Measurements from ENCODE around the gene IFI30. TPM values are rescaled to one million over a fixed set of nuclear protein-coding genes. Genes with fewer than 3 reads are reported as not detected.

The IFI30 gene
- total RNA-seq, 1 experiment from 2014 or later: 14.8 TPM

- DNase-seq (ENCODE audit: extremely low read depth, low read depth): no peak
Measured at GRCh38 chr19:18170714-18171255, 2.8 kb upstream of the IFI30 start.

GRCh38 chr19:18171605-18172327 lies 1.8 kb upstream of the IFI30 start:
- DNase-seq (ENCODE audit: extremely low read depth, low read depth): no peak

- DNase-seq (ENCODE audit: extremely low read depth, low read depth): no peak
Measured at GRCh38 chr19:18172331-18173053, 1.1 kb upstream of the IFI30 start.

DNA sequence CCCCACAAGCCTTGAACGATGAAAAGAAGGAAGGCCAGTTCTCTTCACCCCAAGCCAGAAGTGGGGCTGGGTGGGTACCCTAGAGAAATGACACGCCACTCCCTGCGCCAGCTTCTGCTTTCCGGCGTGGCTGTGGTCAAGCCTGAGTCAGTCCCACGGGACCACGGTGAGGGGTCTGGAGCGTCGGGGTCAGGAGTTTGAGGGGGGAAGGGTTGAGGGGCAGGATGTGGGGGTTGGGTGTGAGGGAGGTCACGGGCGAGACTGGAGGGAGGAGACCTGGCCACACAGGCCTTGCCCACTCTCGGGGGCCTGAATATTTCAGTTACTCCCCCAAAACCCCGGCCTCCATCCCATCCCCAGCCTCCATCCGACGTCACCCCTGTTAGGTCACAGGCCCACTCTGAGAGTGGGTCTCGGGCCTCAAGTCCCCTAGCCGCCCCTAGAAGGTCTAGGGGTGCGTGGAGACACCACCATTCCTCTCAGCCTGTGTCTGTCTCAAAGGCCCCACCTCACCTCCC lies 500 bp upstream of the IFI30 start:
- DNase-seq (ENCODE audit: extremely low read depth, low read depth): no peak

DNA sequence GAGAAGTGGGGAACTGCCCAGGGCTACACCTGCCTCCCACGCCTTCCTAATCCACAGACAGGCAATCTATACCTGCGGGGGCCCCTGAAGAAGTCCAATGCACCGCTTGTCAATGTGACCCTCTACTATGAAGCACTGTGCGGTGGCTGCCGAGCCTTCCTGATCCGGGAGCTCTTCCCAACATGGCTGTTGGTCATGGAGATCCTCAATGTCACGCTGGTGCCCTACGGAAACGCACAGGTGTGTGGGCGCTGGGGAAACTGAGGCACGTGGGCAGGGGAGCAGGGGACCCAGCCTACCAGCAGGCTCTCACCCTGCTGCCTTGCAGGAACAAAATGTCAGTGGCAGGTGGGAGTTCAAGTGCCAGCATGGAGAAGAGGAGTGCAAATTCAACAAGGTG lies 1.4 kb downstream of the IFI30 start:
- DNase-seq (ENCODE audit: extremely low read depth, low read depth): no peak

- DNase-seq (ENCODE audit: extremely low read depth, low read depth): no peak
Measured at GRCh38 chr19:18176367-18177310, 3.0 kb downstream of the IFI30 start.

DNA sequence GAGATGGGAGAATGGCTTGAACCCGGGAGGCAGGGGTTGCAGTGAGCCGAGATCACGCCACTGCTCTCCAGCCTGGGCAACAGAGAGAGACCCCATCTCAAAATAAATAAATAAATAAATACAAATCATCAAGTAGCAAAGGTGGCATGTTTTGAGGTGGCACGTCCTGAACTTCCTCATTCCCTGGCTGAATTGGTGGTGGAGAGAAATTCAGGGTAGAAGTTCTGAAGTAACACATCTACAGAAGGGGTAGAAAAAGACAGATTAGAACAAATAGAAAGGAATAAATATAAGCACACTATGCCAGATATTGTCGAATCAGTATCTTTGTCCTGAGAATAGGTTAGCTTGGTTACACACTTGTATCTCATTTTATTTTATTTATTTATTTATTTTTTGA lies 6.3 kb downstream of the IFI30 start:
- DNase-seq (ENCODE audit: extremely low read depth, low read depth): no peak

DNA sequence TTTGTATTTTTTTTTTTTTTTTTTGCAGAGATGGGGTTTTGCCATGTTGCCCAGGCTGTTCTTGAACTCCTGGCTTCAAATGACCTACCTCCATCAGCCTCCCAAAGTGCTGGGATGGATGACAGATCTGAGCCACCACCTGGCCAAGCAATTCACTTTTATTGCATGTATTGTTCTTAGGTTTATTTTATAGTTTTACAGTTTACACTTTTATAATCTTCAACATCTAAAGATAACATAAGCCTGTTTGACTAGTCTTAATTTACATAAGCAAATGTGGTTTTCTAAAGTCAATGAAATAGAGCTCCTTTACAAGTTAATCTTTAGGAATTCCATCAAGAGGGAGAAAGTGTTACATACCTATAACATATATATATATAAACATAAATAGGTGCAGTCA lies 9.9 kb downstream of the IFI30 start:
- no peak for DNase-seq (ENCODE audit: extremely low read depth, low read depth)

DNA sequence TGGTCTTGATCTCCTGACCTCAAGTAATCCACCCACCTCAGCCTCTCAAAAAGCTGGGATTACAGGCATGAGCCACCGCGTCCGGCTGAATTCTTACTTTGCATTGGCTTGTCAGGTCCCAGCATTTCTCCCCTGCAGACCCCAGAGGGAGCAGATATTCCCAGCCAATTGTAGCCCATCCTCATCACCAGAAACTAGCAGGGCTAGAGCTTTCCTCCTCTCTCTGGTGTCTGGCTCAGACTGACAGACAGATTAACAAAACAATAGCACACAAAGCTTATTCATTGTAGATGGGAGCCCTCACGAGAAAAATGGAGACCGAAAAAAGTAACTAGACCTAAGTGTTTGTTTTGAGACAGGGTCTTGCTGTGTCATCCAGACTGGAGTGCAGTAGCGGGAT lies 11.9 kb downstream of the IFI30 start:
- no peak for DNase-seq (ENCODE audit: extremely low read depth, low read depth)

GRCh38 chr19:18190278-18190677 lies 16.7 kb downstream of the IFI30 start:
- no peak for DNase-seq (ENCODE audit: extremely low read depth, low read depth)

DNA sequence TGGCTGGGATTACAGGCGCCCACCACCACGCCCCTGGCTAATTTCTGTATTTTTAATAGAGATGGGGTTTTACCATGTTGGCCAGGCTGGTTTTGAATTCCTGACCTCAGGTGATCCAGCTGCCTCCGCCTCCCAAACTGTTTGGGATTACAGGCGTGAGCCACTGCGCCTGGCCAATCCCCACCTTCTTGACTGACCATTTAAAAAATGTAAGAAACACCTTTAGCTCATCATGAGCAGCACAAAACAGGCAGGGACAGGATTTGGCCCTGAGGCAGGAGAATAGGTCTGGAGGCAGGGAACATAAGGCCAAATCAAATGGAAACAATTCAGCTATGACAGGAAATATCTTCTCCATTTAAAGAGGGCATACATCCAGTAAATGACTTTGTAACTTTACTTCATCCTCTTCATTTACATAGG lies 18.0 kb downstream of the IFI30 start:
- DNase-seq (ENCODE audit: extremely low read depth, low read depth): no peak

DNA sequence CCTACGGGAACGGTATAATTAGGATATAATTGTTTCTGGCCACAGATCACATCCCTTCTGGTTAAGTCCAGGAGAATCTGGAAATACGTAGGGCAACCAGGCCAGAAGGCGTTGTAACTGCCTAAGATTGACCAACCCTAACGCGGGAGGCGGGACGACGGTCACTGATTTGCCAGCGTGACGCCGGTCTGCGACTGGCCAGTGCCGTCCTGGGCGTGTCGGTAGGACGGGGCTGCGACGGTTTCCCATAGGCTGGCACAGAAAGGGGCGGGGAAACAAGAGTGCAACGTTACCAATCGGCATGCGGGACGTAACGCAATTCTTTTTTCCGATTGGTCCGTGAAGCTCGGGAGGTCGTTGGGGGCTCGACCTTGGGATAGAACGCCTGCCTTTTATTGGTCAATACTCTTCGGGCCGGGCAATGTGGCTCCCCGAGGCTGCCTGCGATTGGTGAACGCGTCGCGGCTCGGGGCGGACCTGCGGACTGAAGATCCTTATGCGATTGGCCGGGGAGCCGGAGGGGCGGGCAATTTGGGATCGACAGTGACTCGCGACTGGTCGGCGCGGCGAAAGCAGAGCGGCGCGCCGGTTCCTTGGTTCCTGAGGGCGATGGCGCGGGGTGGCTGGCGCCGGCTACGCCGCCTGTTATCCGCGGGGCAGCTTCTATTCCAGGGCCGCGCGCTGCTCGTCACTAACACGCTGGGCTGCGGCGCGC lies 19.2 kb downstream of the IFI30 start, which contains the start of gene MPV17L2:
Gene MPV17L2, plus strand, starts transcription at position 546 of the 715 bp plus-strand sequence. Its CDS starts 64 bp downstream, at position 610.
- DNase-seq (ENCODE audit: extremely low read depth, low read depth): peak; percentile 99

- no peak for DNase-seq (ENCODE audit: extremely low read depth, low read depth)
Measured at GRCh38 chr19:18193388-18194180, 20.0 kb downstream of the IFI30 start.

DNA sequence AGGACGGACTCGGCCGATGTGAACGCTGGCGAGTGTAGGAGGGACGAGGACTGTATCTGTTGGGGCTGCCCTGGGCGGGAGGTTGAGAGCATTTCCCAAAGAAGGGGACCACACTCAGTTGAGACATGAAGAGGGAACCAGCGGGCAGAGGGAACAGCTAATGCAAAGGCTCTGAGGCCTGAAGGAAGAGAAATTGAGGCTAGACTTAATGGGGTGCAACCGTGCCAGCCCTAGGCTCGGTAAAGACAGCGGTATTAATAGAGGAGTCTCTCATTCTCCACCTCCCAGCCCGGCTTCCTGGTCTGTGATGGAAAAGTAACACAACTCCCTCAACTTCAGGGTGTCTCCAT lies 20.5 kb downstream of the IFI30 start:
- DNase-seq (ENCODE audit: extremely low read depth, low read depth): no peak

- no peak for DNase-seq (ENCODE audit: extremely low read depth, low read depth)
Measured at GRCh38 chr19:18194554-18195238, 21.1 kb downstream of the IFI30 start.

DNA sequence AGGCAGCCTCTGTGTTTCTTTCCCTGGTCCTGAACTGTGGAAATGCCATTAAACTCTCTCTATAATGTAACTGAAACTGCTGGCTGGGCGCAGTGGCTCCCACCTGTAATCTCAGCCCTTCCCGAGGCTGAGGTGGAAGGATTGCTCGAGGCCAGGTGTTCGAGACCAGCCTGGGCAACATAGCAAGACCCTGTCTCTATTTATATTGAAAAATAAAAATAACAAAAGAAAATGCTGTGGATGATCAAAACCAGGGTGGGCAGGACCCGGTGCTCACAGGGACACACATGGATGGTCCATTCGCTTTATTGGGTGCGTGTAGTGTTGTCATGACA lies 22.9 kb downstream of the IFI30 start:
- no peak for DNase-seq (ENCODE audit: extremely low read depth, low read depth)

GRCh38 chr19:18197306-18197705 lies 23.7 kb downstream of the IFI30 start:
- DNase-seq (ENCODE audit: extremely low read depth, low read depth): no peak

DNA sequence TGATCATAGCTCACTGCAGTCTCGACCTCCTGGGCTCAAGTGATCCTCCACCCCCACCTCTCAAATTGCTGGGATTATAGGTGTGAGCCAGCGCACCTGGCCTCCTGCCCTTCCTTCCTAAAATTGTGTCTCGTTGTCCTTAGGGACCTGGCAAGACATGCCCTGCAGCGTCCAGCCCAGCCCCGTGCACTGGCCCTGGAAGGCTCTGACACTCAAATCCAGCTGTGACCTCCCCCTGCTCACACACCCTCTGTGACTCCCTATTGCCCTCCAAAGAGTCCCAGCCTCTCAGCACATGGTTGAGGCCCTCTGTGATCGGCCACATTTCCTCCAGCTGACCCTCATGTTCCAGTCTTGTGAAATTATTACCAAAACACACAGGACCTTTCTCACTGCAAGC lies 24.3 kb downstream of the IFI30 start:
- no peak for DNase-seq (ENCODE audit: extremely low read depth, low read depth)

DNA sequence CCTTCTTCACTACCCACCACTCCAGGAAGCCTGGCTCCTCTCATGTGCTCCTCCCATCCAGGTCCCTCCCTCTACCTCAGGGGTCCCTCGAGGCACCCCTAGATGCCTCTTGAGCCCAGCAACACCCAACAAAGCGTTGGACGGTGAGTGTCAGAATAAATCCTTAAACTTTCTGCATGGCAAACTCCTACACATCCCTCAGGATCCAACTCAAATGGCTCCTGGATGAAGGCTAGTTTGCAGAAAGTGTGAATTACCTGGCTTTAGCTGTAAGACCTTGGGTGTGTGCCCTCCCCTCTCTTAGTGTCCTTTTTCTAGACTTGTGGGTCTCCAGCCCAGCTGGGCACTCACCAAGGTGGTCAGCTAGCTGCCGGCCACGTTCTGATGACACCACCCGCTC lies 24.8 kb downstream of the IFI30 start:
- no peak for DNase-seq (ENCODE audit: extremely low read depth, low read depth)

All from NCI-H460 (cell line).